SU-DHL-6 (cell line): ENCODE results near the gene CWC27.

ENCODE experiments used
- EZH2phosphoT487 ChIP-seq: fragments of 200-600 bp; sonication (generic), shearing (Covaris generic); conservative IDR thresholded peaks from 2 replicates; pipeline ENCODE4 v1.6.1; 2018; ENCODE audit warnings: mild to moderate bottlenecking, antibody characterized with exemption, low read length, moderate library complexity, mixed read lengths
- TF ChIP-seq, protein P1 (sequence below): fragments of 200-600 bp; sonication (generic); IDR thresholded peaks from one replicate; pipeline ENCODE4 v1.5.1; 2017; ENCODE audit warnings: antibody characterized with exemption, mild to moderate bottlenecking, low read length, moderate library complexity; ENCODE audit not compliant: insufficient read depth, poor library complexity, severe bottlenecking

DNA sequence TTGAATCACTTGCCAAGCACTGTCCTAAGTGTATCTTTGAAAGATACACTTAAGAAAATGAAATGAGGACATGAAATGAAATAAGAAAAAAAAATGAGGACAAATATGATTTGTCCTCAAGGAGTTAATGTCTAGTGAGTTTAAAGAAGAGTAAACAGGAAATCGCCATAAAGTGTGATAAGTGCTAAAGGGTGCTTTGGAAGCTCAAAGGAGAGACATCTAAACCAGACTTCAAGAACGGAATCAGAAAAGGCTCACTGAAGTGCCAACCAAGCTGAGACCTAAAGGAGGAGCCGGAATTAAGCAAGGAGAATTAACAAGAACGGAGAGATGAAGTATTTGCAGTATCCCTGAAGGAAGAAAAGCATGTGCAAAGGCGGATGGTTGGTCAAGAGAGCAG, 200.8 kb downstream of the CWC27 start:
- TF ChIP-seq, protein P1, sequence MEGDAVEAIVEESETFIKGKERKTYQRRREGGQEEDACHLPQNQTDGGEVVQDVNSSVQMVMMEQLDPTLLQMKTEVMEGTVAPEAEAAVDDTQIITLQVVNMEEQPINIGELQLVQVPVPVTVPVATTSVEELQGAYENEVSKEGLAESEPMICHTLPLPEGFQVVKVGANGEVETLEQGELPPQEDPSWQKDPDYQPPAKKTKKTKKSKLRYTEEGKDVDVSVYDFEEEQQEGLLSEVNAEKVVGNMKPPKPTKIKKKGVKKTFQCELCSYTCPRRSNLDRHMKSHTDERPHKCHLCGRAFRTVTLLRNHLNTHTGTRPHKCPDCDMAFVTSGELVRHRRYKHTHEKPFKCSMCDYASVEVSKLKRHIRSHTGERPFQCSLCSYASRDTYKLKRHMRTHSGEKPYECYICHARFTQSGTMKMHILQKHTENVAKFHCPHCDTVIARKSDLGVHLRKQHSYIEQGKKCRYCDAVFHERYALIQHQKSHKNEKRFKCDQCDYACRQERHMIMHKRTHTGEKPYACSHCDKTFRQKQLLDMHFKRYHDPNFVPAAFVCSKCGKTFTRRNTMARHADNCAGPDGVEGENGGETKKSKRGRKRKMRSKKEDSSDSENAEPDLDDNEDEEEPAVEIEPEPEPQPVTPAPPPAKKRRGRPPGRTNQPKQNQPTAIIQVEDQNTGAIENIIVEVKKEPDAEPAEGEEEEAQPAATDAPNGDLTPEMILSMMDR: no peak
- no peak for TF ChIP-seq EZH2phosphoT487
